Parathyroid adenoma (tissue), 2 donors: ENCODE data around the gene AFAP1L2.

Experiments
- H2AFZ ChIP-seq: fragments of 300-600 bp; sonication (generic); one replicate; pipeline ENCODE4 v1.7.0; 2017; ENCODE audit warnings: antibody characterized with exemption, mild to moderate bottlenecking
- H3K27ac ChIP-seq: fragments of 300-600 bp; sonication (generic); one replicate; pipeline ENCODE4 v1.7.0; 2017
- H3K27me3 ChIP-seq: fragments of 300-600 bp; sonication (generic); one replicate; pipeline ENCODE4 v1.7.0; 2017; ENCODE audit warnings: low read length; ENCODE audit not compliant: control insufficient read depth, insufficient read depth
- H3K36me3 ChIP-seq: fragments of 300-600 bp; sonication (generic); one replicate; pipeline ENCODE4 v1.7.0; 2017; ENCODE audit warnings: low read length; ENCODE audit not compliant: control insufficient read depth, insufficient read depth
- H3K4me1 ChIP-seq: fragments of 300-600 bp; sonication (generic); one replicate; pipeline ENCODE4 v1.7.0; 2017; ENCODE audit warnings: control low read depth
- H3K4me2 ChIP-seq: fragments of 300-600 bp; sonication (generic); one replicate; pipeline ENCODE4 v1.7.0; 2017; ENCODE audit warnings: low read length
- H3K4me3 ChIP-seq: fragments of 300-600 bp; sonication (generic); one replicate; pipeline ENCODE4 v1.7.0; 2017; ENCODE audit warnings: low read depth, low read length
- H3K79me2 ChIP-seq: fragments of 300-600 bp; sonication (generic); one replicate; pipeline ENCODE4 v1.7.0; 2017; ENCODE audit warnings: control low read depth
- H3K9ac ChIP-seq: fragments of 300-600 bp; sonication (generic); one replicate; pipeline ENCODE4 v1.7.0; 2017; ENCODE audit warnings: mild to moderate bottlenecking
- H3K9me3 ChIP-seq: fragments of 300-600 bp; sonication (generic); one replicate; pipeline ENCODE4 v1.7.0; 2017; ENCODE audit warnings: low read length; ENCODE audit not compliant: control insufficient read depth
- TF ChIP-seq, protein P1 (sequence below): fragments of 300-600 bp; sonication (generic); IDR thresholded peaks from one replicate; pipeline ENCODE4 v1.7.0; 2017; ENCODE audit warnings: antibody characterized with exemption, mild to moderate bottlenecking
- donor health status: primary hyperparathyroidism.

AFAP1L2 gene

DNA sequence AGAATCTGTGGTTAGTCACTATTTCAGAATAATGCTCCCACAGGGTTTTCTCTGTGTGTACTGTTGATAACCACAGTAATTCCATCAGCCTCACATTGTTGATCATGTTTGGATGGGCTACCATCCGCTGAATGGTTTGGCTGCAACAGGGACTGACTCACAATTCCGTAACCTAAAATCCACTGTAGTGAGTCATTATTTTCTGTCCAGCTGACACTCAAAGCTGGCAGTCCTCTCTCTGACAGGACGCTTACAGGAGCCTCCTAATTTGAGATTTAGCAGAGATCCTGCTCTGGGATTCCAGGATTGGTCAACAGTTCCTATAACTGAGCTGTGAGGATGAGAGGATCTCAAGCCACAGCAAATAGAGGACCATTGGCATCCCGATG lies 132.5 kb downstream of the AFAP1L2 start:
- no peaks in the 10 kb centered on the region for H3K36me3 ChIP-seq
- H3K27me3 ChIP-seq = no peaks in the 10 kb centered on the region
- peaks cover 4% of the 10 kb centered on the region for H3K4me1 ChIP-seq
- H3K79me2 ChIP-seq = no peaks in the 10 kb centered on the region
- H2AFZ ChIP-seq = no peak overlapping the region
- no peak overlapping the region for H3K4me2 ChIP-seq
- TF ChIP-seq, protein P1, sequence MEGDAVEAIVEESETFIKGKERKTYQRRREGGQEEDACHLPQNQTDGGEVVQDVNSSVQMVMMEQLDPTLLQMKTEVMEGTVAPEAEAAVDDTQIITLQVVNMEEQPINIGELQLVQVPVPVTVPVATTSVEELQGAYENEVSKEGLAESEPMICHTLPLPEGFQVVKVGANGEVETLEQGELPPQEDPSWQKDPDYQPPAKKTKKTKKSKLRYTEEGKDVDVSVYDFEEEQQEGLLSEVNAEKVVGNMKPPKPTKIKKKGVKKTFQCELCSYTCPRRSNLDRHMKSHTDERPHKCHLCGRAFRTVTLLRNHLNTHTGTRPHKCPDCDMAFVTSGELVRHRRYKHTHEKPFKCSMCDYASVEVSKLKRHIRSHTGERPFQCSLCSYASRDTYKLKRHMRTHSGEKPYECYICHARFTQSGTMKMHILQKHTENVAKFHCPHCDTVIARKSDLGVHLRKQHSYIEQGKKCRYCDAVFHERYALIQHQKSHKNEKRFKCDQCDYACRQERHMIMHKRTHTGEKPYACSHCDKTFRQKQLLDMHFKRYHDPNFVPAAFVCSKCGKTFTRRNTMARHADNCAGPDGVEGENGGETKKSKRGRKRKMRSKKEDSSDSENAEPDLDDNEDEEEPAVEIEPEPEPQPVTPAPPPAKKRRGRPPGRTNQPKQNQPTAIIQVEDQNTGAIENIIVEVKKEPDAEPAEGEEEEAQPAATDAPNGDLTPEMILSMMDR = no peak
- no peak overlapping the region for H3K27ac ChIP-seq
- no peaks in the 10 kb centered on the region for H3K9me3 ChIP-seq
- H3K4me3 ChIP-seq = no peak overlapping the region
- H3K9ac ChIP-seq = no peak overlapping the region

GRCh38 chr10:114271075-114271778 lies 133.1 kb downstream of the AFAP1L2 start:
- Histone ChIP-seq H3K9ac (no peak overlapping the region), H3K4me2 (no peak overlapping the region), H3K36me3 (no peaks in the 10 kb centered on the region), H2AFZ (no peak overlapping the region), H3K27ac (no peak overlapping the region), H3K9me3 (no peaks in the 10 kb centered on the region), H3K4me1 (peaks cover 9% of the 10 kb centered on the region), H3K4me3 (no peak overlapping the region), H3K79me2 (no peaks in the 10 kb centered on the region), H3K27me3 (no peaks in the 10 kb centered on the region)
- TF ChIP-seq, protein P1 = no peak

DNA sequence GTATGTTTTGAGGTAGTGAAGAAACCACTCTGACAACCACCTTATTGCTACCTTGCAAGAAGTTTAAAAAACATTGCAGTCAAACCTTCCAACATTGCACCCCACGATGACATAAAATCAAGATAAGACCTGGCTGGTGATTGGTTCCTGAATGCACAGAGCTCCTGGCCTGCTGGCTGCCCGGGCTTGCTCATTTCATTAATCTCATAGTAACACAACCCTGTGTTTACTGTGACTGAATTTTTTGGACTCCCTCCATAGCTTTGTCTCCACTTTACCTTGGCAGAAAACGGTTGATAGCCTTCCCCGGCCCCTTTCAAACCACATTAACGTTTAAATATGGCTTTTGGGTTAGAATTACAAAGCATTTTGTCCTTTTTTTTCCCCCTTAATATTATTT lies 137.8 kb downstream of the AFAP1L2 start:
- TF ChIP-seq, protein P1 = no peak
- no peaks in the 10 kb centered on the region for H3K36me3 ChIP-seq
- H2AFZ ChIP-seq = peak overlapping the region; percentile 54
- H3K4me2 ChIP-seq = peak overlapping the region; percentile 1
- H3K4me3 ChIP-seq = peak overlapping the region; percentile 6
- peaks cover 9% of the 10 kb centered on the region for H3K4me1 ChIP-seq
- H3K27me3 ChIP-seq = no peaks in the 10 kb centered on the region
- no peaks in the 10 kb centered on the region for H3K79me2 ChIP-seq
- H3K27ac ChIP-seq = peak overlapping the region; percentile 6
- H3K9ac ChIP-seq = no peak overlapping the region
- no peaks in the 10 kb centered on the region for H3K9me3 ChIP-seq

DNA sequence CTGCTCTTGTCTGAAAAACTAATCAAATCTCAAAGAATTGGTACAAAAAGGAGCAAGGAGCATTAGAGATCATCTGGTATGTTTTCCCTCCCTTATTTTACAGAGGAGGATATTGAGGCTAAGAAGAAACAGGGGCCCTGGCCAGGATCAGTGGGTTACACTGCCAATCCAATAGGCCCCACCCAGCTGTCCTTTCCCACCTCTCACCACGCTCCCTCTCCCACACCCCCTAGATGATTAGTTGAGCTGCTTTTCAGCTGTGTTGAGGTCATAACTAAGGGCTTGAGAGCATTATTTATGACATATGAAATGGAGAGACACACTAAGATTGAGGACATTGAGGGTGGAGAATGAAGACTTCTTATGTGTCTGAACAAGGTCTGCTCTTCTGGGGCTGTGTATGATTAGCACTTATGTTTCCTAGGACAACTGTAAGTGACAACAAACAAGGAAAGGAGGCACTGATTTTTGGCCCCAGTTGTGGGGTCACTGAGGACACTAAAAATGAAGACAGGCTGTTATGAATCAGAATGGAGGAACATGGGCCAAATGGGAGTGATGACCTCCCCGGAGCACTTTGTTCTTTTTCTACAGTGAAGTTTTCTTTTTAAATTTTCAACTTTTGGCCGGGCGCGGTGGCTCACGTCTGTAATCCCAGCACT lies 138.8 kb downstream of the AFAP1L2 start:
- Histone ChIP-seq H2AFZ (no peak overlapping the region), H3K27me3 (no peaks in the 10 kb centered on the region), H3K36me3 (no peaks in the 10 kb centered on the region), H3K9ac (no peak overlapping the region), H3K27ac (no peak overlapping the region), H3K4me3 (no peak overlapping the region), H3K79me2 (no peaks in the 10 kb centered on the region), H3K9me3 (no peaks in the 10 kb centered on the region), H3K4me2 (no peak overlapping the region), H3K4me1 (peaks cover 9% of the 10 kb centered on the region)
- TF ChIP-seq, protein P1 = no peak
